GM19099 (cell line): ENCODE data around the gene MAT1A.

Source experiments
- POLR2A ChIP-seq: IDR thresholded peaks from 3 replicates; pipeline ENCODE4 v1.6.1; 2011; ENCODE audit warnings: low read depth; ENCODE audit not compliant: insufficient read length; ENCODE audit errors: extremely low read depth

The MAT1A gene

GRCh38 chr10:80289451-80290287, at the start of gene MAT1A:
TSS of gene MAT1A (minus strand) at chr10:80289658. CDS start at chr10:80289423, 235 bp downstream.
- TF ChIP-seq POLR2A = no peak

DNA sequence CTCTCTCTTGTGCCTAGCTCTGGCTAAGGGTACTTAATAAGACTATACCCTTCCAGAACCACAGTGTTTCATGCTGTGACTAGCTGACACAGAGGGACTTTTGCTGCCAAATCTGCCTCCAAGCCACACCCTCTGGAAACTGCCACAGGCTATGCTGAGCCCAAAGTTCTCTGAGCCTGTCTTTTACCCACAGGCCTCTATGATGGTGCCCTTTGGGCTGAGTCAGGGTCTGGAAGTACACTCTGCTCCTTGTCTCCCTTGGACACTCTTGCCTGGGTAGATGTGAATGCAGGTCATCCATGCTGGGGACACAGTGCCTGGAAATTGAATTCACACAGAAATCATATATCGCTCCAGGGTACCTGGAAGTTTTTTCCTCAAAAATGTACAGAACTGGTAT, 44.5 kb upstream of the MAT1A start:
- no peak for TF ChIP-seq POLR2A

GRCh38 chr10:80324891-80325364, 35.5 kb upstream of the MAT1A start:
- no peak for TF ChIP-seq POLR2A

- no peak for TF ChIP-seq POLR2A
Observed at GRCh38 chr10:80324086-80324485, 34.6 kb upstream of the MAT1A start.

DNA sequence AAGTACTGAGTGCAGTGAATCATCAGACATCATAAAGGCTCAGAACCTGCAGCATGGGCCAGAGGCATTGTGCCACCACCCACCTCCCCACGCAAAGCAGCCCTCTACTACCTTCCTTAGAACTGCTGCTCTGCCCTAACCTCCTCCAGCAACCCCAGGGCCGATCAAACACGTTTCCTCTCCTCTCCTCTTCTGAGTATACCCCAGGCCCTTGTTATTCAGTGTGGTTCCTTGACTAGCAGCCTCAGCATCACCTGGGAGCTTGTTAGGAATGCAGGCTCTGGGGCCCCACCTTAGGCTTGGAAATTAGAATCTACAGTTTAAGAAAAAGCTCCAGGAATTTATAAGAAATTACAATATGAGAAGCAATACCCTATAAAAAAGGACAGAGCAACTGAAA, 33.9 kb upstream of the MAT1A start:
- no peak for TF ChIP-seq POLR2A

GRCh38 chr10:80322711-80323110, 33.3 kb upstream of the MAT1A start:
- no peak for TF ChIP-seq POLR2A

- TF ChIP-seq POLR2A = no peak
Observed at GRCh38 chr10:80322158-80322557, 32.7 kb upstream of the MAT1A start.

DNA sequence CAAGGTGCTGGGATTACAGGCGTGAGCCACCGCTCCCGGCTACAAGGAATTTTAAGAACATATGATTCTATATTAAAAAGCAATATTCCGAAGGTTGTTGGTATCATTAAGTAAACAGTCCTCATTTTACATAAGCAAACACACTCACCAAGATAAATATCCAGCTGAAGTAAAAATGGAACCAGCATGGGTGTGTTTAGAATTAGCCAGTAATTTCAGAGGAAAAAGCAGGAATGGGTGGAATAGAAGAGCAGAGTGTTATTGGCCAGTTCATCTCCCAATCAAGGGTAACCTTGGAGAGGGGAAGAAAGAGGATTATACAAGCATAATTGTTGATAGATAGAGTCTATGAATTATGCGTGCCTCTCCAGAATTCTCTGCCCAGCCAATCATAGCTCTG, 31.7 kb upstream of the MAT1A start:
- TF ChIP-seq POLR2A = no peak

- TF ChIP-seq POLR2A = no peak
Observed at GRCh38 chr10:80320377-80320776, 30.9 kb upstream of the MAT1A start.

DNA sequence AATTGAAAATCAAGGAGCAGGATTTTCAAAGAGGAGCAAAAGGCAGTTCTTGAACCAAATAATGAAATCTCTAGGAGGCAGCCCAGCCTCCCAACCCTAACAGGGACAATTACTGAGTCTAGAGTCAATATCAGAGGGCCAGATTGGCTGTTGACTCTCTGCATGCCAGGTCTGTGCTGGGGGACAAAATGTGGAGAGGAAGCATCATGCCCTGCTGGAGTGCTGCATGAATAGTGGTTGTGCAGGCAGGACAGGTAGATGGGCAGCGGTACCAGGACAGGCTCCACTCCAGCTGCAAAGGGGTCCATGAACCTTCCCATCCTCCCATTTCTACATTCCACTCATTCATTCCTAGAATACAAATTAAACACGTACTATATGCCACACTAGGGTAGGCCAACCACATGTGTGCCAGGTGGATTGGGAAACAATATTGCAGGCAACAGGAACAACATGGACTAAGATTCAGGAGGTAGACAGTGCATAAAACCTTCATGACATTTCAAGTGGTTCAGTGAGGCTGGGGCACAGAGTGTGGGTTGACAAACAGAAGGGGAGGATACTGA, 30.4 kb upstream of the MAT1A start:
- no peak for TF ChIP-seq POLR2A

- no peak for TF ChIP-seq POLR2A
Observed at GRCh38 chr10:80319318-80319717, 29.9 kb upstream of the MAT1A start.

DNA sequence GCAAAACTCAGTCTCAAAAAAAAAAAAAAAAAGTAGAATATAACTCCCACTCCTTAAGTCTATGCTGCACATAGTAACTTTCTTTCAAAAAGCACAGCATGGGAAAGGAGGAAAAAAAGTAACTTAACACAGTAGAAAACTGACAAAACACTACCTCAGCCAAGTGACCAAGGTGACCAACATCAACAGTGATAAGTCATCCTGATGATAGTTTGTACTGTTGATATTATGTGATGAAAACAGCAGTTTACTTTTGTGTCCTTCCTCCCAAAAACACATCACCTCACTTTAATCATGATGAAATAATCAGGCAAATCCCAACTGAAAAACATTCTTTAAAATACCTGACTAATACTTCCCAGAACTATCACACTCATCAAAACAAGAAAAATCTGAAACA, 29.3 kb upstream of the MAT1A start:
- no peak for TF ChIP-seq POLR2A

DNA sequence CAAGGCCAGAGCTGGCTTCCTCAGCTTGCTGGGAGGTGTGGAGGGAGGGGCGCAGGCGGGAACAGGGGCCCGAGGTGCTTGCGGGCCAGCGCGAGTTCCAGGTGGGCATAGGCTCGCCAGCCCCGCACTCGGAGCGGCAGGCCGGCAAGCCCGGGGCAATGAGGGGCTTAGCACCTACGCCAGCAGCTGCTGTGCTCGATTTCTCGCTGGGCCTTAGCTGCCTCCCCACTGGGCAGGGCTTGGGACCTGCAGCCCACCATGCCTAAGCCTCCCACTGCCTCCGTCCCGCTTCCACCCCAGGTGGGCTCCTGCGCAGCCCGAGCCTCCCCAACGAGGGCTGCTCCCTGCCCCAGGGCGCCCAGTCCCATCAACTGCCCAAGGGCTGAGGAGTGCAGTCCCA, 25.9 kb upstream of the MAT1A start:
- TF ChIP-seq POLR2A = no peak

GRCh38 chr10:80313523-80313922, 24.1 kb upstream of the MAT1A start:
- no peak for TF ChIP-seq POLR2A

DNA sequence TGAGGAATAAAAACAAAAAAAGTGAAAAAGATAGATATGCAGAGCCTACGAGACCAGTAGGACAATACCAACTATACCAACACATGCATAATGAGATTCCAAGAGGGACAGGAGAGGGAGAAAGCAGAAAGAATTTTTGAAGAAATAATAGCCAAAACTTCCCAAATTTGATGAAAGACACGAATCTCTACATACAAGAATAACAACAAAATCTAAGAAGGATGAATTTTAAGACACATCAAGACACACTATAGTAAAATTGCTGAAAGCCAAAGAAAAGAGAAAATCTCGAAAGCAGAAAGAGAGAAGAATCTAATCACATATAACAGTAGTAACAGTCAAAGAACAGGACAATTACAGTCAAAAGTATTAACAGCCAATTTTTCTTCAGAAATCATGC, 7.5 kb upstream of the MAT1A start:
- no peak for TF ChIP-seq POLR2A

GRCh38 chr10:80292607-80293239, 3.3 kb upstream of the MAT1A start:
- TF ChIP-seq POLR2A = no peak

GRCh38 chr10:80290474-80291220, 1.2 kb upstream of the MAT1A start:
- no peak for TF ChIP-seq POLR2A
